GM12878 (cell line): ENCODE results near the gene REG1B.
"Not testable (repeated sequence)": the region's sequence is repeated elsewhere in the genome, so short reads cannot be mapped to it uniquely, and the experiment has no call there.

Source experiments
- CTCF ChIP-seq, 3 experiments: IDR thresholded peaks in 2 of 3; conservative IDR thresholded peaks in 1 of 3; 2 replicates each; pipeline ENCODE4 v1.5.1; 2011; ENCODE audit warnings: low read depth in 3 of 3, low read length in 3 of 3, mild to moderate bottlenecking in 3 of 3, control low read depth in 2 of 3, moderate library complexity in 2 of 3, inconsistent platforms in 1 of 3, mixed read lengths in 1 of 3; ENCODE audit not compliant: control insufficient read depth in 2 of 3, insufficient read depth in 1 of 3; ENCODE audit errors: extremely low read depth in 1 of 3
- EP300 ChIP-seq, 2 experiments: fragments of 150-350 bp in 1 of 2; IDR thresholded peaks; 2 replicates each; pipeline ENCODE4 v1.6.1; 2011 to 2012; ENCODE audit warnings: low read depth in 2 of 2, low read length in 2 of 2, borderline replicate concordance in 1 of 2, improper control_type of control experiment in 1 of 2, inconsistent platforms in 1 of 2; ENCODE audit not compliant: control insufficient read depth in 1 of 2
- EZH2 ChIP-seq: IDR thresholded peaks from 2 replicates; pipeline ENCODE4 v1.6.1; 2012; ENCODE audit warnings: low read depth, mild to moderate bottlenecking, control low read depth, inconsistent platforms, low read length, borderline replicate concordance; ENCODE audit not compliant: control insufficient read depth
- FOXK2 ChIP-seq: fragments of 450-650 bp; IDR thresholded peaks from 2 replicates; pipeline ENCODE4 v1.6.1; 2017; ENCODE audit warnings: mild to moderate bottlenecking, moderate library complexity
- IKZF1 ChIP-seq: fragments of 450-650 bp; conservative IDR thresholded peaks from 2 replicates; pipeline ENCODE4 v1.6.1; 2017; ENCODE audit warnings: antibody characterized with exemption, mild to moderate bottlenecking
- LARP7 ChIP-seq: fragments of 450-650 bp; IDR thresholded peaks from 2 replicates; pipeline ENCODE4 v1.6.1; 2017; ENCODE audit warnings: mild to moderate bottlenecking
- POLR2A ChIP-seq: IDR thresholded peaks from 2 replicates; pipeline ENCODE4 v1.6.1; 2011; ENCODE audit warnings: low read depth, mild to moderate bottlenecking, low read length
- SPI1 ChIP-seq: IDR thresholded peaks from 2 replicates; pipeline ENCODE4 v1.6.1; 2011; ENCODE audit warnings: low read depth, mild to moderate bottlenecking, low read length, moderate library complexity, borderline replicate concordance; ENCODE audit not compliant: insufficient read depth
- SRF ChIP-seq, 2 experiments: IDR thresholded peaks; 2 replicates each; pipeline ENCODE4 v1.6.1; 2011; ENCODE audit warnings: low read depth in 2 of 2, low read length in 2 of 2, mild to moderate bottlenecking in 1 of 2, moderate library complexity in 1 of 2
- TF ChIP-seq, protein P1 (sequence below): fragments of 450-650 bp; IDR thresholded peaks from 2 replicates; pipeline ENCODE4 v1.6.1; 2016; ENCODE audit warnings: mild to moderate bottlenecking

GRCh38 chr2:79053486-79053885 lies 34.3 kb downstream of the REG1B start:
- not testable (repeated sequence) for TF ChIP-seq FOXK2; SRF (IDR thresholded peaks at IDR 0.05; ENCODE audit: low read depth in 2 of 2, low read length in 2 of 2); SPI1; POLR2A; CTCF (IDR thresholded peaks at IDR 0.05 in 2 of 3, conservative IDR thresholded peaks at IDR 0.05 in 1 of 3; ENCODE audit: control insufficient read depth in 2 of 3, extremely low read depth in 1 of 3, insufficient read depth in 1 of 3, low read depth in 3 of 3, low read length in 3 of 3); EP300 (IDR thresholded peaks at IDR 0.05; ENCODE audit: borderline replicate concordance in 1 of 2, control insufficient read depth in 1 of 2, low read depth in 2 of 2, low read length in 2 of 2); IKZF1; LARP7; EZH2
- TF ChIP-seq, protein P1, sequence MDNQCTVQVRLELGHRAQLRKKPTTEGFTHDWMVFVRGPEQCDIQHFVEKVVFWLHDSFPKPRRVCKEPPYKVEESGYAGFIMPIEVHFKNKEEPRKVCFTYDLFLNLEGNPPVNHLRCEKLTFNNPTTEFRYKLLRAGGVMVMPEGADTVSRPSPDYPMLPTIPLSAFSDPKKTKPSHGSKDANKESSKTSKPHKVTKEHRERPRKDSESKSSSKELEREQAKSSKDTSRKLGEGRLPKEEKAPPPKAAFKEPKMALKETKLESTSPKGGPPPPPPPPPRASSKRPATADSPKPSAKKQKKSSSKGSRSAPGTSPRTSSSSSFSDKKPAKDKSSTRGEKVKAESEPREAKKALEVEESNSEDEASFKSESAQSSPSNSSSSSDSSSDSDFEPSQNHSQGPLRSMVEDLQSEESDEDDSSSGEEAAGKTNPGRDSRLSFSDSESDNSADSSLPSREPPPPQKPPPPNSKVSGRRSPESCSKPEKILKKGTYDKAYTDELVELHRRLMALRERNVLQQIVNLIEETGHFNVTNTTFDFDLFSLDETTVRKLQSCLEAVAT, result not testable (repeated sequence)
